ENCODE data around the gene SIGLEC1.

- TF ChIP-seq CTCF (conservative IDR thresholded peaks at IDR 0.05) (no peak), EZH2 (IDR thresholded peaks at IDR 0.05; ENCODE audit: low read depth) (no peak)
Measured at GRCh38 chr20:3753501-3754275, 41.3 kb upstream of the SIGLEC1 start.

Data from PC-9 (cell line).